Right kidney (tissue), 1 donor: ENCODE results near the gene NISCH.

Source experiments
- DNase-seq: peaks from one replicate; pipeline ENCODE4 v3.0.0-alpha.2; 2016

The NISCH gene

DNA sequence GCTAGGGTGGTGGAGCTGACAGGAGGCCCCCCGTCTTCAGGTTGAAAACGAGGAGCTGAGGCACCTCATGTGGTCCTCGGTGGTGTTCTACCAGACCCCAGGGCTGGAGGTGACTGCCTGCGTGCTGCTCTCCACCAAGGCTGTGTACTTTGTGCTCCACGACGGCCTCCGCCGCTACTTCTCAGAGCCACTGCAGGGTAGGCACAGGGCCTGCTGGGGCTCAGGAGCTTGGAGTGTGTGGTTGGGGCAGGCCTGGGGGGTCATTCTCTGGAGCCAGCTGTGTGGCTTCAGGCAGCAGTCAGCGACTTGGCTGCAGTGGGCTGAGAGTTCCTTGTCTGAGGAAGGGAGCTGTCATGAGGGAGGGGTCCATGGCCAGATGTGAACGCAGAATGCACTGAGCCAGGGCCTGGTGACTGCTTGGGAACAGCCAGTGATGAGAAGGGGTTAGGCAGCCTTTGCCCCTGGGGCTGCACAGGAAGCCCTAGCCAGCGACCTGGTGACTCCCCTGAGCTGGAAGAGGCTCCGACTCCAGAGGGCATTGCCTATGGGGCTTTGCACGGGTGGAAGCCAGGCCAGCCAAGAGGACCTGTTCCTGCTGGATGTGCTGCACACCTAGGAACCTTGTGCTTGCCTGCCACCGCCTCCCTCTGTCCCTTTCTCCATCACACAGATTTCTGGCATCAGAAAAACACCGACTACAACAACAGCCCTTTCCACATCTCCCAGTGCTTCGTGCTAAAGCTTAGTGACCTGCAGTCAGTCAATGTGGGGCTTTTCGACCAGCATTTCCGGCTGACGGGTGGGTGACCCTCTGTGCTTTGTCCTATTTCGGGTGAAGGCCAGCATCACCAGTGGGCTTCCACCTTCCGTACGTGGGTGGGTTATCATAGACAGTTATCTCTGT, 34.9 kb downstream of the NISCH start:
- no peak for DNase-seq

DNA sequence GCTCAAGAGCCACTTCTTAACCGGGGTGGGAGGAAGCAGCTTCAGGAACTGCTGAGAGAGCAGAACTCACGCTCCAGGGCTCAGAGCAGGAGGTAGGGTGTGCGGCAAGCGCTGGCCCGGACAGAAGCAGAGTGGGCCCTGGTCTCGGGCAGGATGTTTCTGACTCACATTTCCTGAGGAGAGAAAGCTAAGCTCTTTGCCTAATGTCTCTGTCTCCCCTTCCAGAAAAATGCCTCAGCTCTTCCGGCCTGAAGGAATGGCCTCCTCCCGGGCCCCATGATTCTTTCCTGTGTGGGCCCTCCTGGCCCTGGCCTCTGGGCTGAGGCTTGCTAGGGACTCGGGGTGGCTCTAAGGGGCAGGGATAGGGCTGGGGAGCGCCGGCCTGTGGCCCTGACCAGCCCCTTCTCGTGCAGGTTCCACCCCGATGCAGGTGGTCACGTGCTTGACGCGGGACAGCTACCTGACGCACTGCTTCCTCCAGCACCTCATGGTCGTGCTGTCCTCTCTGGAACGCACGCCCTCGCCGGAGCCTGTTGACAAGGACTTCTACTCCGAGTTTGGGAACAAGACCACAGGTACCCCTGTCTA, 35.6 kb downstream of the NISCH start:
- DNase-seq = no peak

DNA sequence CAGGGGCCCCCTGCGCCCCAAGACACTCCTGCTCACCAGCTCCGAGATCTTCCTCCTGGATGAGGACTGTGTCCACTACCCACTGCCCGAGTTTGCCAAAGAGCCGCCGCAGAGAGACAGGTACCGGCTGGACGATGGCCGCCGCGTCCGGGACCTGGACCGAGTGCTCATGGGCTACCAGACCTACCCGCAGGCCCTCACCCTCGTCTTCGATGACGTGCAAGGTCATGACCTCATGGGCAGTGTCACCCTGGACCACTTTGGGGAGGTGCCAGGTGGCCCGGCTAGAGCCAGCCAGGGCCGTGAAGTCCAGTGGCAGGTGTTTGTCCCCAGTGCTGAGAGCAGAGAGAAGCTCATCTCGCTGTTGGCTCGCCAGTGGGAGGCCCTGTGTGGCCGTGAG, 36.7 kb downstream of the NISCH start:
- DNase-seq = no peak

DNA sequence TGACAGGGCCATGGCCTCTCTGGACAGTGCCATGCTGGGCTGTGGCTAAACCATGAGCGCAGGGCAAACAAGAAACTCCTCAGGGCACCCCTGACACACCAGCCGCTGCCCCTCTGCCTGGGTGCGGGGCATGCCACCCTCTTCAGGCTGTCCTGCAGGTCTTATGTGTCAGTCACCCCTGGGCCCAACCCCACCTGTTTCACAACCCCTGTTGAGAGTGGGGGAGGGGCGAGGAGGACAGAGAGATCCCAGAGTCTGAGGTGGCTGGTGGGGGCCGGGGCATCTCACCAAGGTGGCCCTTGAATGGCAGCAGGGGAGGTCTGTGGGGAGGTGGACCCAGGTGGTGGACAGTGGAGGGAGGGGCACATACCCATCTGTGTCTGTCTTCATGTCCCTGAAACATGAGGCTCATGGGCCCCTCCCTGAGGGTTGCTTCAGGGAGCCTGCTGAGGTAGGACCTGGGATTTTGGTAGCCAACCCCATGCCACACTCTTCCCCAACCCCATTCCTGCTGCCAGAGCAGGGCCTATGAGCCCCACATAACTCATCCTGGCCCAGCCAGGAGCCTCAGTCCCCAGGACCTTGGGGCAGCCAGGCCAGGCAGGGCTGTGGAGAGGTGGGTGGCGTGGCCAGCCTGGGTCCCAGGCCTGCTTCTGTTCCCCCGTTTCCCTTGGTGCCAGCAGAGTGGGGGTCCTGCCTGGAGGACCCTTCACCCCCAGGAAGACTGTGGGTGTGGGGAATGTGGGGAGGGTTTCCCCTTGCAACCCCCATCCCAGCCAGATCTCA, 38.0 kb downstream of the NISCH start:
- no peak for DNase-seq

DNA sequence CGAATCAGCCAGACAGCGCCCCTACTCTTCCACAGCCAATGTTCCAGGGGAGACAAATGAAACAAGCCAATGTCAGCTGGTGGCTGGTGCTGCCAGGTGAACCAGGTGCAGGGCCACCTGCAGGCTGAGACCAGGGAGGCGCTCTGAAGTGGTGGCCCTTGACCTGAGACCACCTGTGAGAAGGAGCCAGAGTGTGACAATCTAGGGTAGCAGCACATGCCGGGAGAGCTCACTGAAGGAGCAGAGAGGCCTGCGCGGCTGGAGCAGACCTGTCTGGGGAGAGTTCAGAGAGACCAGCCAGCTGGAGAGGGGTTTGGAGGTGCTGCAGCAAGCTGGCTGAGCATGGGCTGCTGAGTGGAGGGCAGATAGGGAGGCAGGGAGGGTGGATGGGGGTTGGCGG, 39.0 kb downstream of the NISCH start:
- DNase-seq = no peak

DNA sequence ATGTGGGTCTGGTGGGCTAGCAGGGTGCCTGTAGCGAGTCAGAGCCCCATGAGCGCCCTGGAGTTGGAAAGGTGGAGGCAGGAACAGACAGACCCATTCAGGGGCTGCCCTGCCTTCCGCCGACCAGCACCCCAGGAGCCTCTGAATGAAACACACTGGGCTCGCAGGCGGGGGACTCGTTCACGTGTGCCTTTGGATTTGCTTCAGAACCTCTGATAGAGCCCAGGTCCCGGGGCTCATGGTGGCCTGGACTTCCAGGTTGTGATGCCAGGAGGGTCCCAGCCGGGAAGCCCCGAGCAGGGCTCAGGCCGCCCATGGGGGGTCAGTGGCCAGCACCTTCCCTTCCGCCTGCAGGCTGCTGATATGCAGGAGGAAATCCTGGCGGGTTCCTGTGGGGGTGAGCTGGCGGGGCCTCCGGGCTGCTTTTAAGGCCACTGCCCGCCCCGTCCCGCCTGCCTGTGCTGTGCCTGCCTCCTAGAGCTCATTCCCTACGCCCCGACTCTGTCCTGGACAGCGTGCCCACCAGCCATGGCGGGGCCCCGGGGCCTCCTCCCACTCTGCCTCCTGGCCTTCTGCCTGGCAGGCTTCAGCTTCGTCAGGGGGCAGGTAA, 39.6 kb downstream of the NISCH start, which contains the start of gene STAB1:
TSS of gene STAB1 (plus strand) at position 453 of the 610 bp plus-strand sequence. CDS start at position 529, 76 bp downstream.
- DNase-seq = no peak

DNA sequence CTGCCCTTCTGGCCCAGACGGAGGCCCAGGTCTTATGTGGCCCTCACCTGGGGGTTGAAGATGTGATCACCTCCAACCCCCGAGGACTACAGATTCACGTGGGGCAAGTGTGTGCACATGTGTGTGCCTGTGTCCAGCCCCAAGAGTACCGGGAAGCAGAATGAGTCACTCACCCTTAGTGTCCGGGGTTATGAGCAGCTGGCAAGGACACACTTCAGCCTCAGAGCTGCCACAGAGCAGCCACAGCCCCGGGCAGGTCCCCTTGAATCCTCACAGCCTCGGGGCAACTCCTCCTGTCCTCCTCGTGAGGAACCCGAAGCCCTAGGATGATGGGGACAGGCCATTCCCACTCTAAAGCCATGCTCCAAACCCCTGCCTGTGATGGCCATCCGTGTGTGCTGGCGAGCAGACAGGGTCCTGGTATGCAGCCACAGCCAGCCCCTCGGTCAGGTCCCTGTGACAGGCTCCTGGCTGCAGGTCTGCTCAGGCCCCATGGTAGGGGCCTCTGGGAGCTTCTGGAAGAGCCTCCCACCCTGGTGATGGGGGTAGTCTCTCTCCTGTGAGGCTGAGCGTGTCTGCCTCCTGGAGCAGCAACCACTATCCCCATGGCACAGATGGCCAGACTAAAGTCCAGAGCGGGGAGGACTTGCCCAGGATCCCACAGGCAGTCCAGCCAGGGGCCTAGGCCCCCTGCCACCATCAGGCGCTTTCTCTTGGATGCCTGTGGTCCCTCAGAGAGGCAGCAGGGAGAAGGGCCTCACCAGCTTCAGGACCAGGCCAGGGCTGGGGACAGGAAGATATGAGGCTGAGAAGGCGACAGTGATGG, 40.6 kb downstream of the NISCH start:
- DNase-seq = no peak

DNA sequence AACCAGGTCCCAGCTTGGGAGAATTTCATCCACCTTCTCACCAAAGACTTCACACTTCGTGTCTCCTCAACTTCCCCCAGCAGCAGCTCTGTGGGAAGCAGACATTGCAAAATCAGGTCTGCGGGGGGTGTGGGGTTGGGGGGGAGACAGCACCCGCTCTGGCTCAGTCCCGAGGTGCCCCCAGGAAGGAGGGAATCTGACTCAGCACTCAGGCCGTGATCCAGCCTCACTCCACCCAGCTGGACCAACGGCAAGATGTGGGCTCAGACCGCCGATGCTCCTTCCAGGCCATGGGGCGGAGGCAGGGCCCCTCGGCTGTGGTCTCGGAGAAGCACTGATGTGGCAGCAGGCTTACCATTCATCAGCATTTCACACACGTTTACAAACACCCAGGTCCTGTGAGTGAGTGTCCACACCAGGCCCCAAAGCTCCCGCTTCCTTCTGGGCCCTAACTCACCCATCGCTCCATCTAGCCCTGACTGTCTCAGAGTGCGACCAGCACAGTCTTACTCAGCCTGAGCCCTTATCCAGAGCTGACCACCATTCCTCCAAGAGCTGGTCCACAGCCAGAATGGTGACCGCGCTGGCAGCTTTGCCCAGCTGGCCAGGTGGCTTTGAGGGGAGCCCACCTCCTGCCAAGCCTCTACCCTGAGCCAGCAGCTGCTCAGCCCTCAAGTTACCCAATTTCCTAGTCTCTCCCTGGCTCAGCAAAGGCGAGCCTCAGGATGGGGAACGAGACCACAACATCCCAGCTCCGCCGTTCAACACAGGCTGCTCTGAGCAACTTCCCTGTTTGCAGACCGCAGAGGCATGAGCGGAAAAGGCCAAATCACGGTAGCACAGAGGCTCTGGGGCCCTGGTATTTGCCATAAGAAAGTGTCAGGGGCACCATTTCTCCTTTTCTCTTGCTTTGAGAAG, 43.0 kb downstream of the NISCH start:
- no peak for DNase-seq

DNA sequence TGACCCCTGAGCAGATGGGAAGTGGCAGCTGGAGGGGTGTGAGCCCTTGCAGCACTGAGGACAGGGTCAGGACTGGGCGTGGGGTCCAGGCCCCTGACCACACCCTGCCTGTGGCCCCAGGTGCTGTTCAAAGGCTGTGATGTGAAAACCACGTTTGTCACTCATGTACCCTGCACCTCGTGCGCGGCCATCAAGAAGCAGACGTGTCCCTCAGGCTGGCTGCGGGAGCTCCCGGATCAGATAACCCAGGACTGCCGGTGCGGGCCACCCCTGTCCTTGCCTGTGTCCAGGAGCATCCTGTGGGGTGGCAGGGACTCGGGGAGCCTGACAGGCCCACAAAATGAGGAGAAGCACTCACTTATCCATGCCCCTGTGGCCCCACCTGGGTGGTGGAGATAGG, 45.6 kb downstream of the NISCH start:
- no peak for DNase-seq

DNA sequence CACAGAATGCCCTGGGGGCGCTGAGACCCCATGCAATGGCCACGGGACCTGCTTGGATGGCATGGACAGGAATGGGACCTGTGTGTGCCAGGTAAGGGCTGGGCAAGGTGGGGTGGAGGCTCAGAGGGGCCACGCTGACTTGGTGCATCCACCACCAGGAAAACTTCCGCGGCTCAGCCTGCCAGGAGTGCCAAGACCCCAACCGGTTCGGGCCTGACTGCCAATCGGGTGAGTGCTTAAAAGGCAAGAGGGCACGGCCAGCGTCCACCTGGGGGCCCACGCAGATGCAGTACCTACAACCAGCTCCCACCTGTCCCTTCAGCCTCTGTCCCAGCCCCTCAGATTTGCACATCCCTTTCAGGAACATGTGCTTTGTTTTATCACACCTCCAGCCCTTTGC, 46.6 kb downstream of the NISCH start:
- DNase-seq = no peak

DNA sequence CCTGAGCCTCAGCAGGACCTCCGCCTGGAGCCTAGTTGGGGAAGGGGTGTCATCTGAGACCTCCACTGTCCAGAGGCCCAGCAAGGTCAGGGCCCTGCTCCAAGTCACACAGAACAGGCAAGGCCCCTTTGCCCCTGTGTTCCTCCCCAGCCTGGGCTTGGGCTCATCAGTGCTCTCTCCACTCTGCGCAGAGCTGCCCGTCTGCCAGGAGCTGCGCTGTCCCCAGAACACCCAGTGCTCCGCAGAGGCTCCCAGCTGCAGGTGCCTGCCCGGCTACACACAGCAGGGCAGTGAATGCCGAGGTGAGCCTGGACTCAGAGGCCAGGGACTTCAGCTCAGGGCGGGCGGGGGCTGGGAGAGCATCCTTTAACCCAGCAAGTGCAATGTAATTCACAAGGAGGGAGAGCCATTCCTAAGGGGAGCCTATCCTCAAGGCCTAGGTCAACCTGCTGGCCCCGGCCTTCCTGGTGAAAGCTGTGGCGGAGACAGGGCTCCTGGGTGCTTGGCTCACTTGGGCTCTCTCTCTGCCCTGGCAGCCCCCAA, 47.5 kb downstream of the NISCH start:
- DNase-seq = no peak

DNA sequence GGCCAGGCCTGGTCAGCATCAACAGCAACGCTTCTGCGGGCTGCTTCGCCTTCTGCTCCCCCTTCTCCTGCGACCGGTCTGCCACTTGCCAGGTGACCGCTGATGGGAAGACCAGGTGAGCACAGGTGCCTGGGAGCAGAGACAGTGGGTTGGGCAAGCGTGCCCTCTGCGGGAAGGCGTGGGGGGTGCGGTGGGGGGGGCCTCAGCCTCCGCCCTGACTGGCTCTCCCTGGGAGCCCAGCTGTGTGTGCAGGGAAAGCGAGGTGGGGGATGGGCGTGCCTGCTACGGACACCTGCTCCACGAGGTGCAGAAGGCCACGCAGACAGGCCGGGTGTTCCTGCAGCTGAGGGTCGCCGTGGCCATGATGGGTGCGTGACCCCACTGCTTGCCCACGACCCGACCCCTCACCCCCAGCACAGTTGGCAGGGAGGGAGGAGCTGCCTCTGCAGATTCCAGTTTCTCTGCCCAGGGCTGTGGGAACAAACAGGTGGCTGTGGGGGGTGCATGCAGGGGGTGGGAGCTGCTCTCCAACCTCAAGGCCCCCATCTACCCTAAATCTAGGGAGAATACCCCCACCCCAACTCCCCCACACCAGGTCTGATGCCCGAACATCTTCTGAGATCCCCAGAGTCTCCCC, 48.5 kb downstream of the NISCH start:
- DNase-seq = no peak

DNA sequence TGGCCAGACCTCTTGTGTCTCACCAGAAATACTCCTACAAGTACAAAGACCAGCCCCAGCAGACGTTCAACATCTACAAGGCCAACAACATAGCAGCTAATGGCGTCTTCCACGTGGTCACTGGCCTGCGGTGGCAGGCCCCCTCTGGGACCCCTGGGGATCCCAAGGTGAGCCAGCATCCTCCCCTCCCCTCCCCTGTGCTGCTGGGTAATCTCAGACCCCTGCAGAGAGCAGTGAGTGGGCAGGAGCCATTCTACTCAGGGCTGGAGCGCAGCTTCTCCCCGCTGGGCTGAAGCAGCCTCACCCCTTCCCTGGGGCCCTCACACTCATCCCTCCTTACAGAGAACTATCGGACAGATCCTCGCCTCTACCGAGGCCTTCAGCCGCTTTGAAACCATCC, 49.6 kb downstream of the NISCH start:
- no peak for DNase-seq

DNA sequence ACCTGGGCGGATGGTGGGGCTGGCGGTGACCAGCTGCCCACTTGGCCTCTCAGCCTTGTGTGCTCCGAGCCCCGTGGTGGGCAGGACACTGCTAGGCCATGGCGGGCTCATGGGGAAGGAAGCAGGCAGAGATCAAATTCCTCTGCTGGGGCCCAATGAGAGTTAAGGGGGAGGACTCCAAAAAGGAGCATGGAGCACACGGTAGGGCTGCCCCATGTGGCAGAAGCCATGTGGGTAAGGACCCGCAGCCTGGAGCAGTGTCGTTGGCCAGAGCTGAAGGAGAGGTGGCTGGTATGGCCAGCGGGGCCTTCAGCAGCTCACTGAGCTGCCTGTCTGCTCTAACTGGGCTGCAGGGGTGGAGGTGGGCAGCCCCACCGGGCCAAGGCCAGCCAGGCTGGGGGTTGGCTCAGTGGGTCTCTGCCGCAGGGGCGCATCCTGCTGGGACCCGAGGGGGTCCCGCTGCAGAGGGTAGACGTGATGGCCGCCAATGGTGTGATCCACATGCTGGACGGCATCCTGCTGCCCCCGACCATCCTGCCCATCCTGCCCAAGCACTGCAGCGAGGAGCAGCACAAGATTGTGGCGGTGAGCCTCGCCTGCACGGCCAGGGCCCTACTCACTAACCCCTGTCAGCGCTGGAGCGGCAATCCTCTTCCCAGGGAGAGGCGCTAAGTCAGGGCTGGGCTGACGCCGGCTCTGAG, 51.0 kb downstream of the NISCH start:
- DNase-seq = no peak

DNA sequence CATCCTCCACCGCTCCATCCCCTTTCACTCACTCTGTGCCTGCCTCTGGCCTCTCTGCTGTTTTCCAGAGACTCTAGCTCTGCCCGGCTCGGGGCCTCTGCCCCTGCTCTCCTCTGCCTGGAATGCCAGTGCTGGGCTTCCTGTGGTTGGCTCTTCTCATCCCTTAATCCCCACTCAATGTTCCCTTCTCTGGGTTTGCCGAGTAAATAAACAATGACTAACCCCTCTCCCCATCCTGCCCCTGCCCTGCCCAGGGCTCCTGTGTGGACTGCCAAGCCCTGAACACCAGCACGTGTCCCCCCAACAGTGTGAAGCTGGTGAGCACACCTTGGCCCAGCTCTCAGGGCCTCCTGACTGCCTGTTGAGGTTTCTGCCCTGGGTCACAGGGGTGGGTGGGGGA, 52.0 kb downstream of the NISCH start:
- DNase-seq = no peak

DNA sequence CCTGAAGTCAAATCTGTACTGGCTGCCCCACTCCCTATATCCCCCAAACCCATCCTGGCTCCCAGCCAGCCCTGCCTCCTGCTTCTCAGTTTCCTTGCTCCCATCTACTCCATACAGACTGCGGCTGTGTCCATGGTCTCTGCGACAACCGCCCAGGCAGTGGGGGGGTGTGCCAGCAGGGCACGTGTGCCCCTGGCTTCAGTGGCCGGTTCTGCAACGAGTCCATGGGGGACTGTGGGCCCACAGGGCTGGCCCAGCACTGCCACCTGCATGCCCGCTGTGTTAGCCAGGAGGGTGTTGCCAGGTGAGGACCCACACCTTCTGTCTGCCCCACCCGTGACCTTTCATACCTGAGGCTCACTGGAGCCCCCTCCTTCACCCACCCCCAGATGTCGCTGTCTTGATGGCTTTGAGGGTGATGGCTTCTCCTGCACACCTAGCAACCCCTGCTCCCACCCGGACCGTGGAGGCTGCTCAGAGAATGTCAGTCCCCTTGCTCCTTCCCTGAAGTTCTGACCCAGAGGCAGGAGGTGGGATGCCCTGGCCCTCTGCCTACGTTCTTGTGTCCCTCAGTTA, 54.4 kb downstream of the NISCH start:
- DNase-seq = no peak

DNA sequence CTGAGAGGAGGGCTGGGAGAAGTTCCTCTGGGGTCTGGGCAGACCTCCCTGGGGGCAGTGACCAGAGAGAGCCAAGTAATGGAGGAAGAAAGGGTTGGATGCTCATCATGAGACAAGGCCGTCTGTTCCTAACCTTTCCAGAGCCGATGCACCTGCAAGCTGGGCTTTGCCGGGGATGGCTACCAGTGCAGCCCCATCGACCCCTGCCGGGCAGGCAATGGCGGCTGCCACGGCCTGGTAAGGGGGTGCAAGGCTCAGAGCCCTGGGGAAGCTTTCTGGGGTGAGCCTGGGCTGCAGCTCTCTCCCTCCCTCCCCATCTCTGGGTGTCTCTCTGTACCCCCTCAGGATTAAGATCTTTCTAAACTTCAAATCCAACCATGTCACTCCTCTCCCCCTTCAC, 56.1 kb downstream of the NISCH start:
- no peak for DNase-seq

DNA sequence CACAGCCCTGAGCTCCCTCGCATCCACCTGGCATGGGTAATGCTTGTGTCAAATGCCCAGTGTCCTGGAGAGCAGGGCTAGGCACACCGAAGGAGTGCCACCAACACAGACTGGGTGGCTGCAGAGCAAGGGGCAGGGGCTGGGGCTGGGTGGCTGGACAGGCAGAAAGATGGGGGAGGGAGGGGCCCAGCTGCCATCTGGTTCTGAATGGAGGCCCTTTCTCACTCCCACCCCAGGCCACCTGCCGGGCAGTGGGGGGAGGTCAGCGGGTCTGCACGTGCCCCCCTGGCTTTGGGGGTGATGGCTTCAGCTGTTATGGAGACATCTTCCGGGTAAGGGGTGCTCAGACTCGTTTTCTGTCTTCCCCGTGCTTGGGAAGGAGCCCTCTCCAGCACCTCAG, 56.7 kb downstream of the NISCH start:
- DNase-seq = no peak

DNA sequence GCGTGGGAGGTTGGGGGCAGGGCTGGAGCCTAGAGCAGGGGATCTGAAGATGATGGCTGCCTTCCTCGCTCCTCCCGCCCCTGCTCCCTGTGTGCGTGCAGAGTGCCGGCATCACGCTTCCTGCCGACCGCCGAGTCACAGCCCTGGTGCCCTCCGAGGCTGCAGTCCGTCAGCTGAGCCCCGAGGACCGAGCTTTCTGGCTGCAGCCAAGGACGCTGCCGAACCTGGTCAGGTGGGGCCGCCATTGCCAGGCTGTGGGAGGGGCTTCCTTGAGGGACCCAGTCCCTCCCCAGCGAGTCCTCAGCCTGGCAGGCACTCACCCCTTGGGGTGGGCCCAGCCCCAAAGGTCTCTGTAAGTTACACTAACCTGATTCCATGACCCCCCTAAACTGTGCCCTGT, 57.3 kb downstream of the NISCH start:
- no peak for DNase-seq
